Hepatocyte (in vitro differentiated cells): ENCODE data around the gene NPRL2. TPM values are rescaled to one million over a fixed set of nuclear protein-coding genes. Genes with fewer than 3 reads are reported as not detected.

Experiments
- DNase-seq: peaks from one replicate; pipeline ENCODE4 v3.0.0-alpha.2; 2016; ENCODE audit warnings: low spot score
- H2AFZ ChIP-seq: fragments of 200-600 bp; sonication (generic); 2 replicates; pipeline ENCODE4 v1.6.0; 2016; ENCODE audit warnings: antibody characterized with exemption, mild to moderate bottlenecking
- H3K27ac ChIP-seq: fragments of 200-600 bp; sonication (generic); 2 replicates; pipeline ENCODE4 v1.5.1; 2016; ENCODE audit warnings: mild to moderate bottlenecking
- H3K27me3 ChIP-seq: fragments of 200-600 bp; sonication (generic); 2 replicates; pipeline ENCODE4 v1.6.1; 2016
- H3K36me3 ChIP-seq: fragments of 200-600 bp; sonication (generic); replicated peaks from 2 replicates; pipeline ENCODE4 v1.5.1; 2016; ENCODE audit warnings: low read depth; ENCODE audit not compliant: insufficient read depth
- H3K4me1 ChIP-seq: fragments of 200-600 bp; sonication (generic); 2 replicates; pipeline ENCODE4 v1.5.1; 2016; ENCODE audit warnings: mild to moderate bottlenecking, moderate library complexity; ENCODE audit not compliant: insufficient read depth
- H3K4me2 ChIP-seq: fragments of 200-600 bp; sonication (generic); 2 replicates; pipeline ENCODE4 v1.6.0; 2016
- H3K4me3 ChIP-seq: fragments of 200-600 bp; sonication (generic); 2 replicates; pipeline ENCODE4 v1.5.1; 2016; ENCODE audit warnings: mild to moderate bottlenecking
- H3K79me2 ChIP-seq: fragments of 200-600 bp; sonication (generic); 2 replicates; pipeline ENCODE4 v1.6.0; 2017; ENCODE audit warnings: mild to moderate bottlenecking
- H3K9me2 ChIP-seq: fragments of 200-600 bp; sonication (generic); replicated peaks from 2 replicates; pipeline ENCODE4 v1.6.0; 2017; ENCODE audit warnings: mild to moderate bottlenecking; ENCODE audit not compliant: insufficient read depth
- H3K9me3 ChIP-seq: fragments of 200-600 bp; sonication (generic); 2 replicates; pipeline ENCODE4 v1.5.1; 2016; ENCODE audit warnings: low read depth, mild to moderate bottlenecking
- H4K20me1 ChIP-seq: fragments of 200-600 bp; sonication (generic); 2 replicates; pipeline ENCODE4 v1.6.0; 2016; ENCODE audit warnings: mild to moderate bottlenecking; ENCODE audit not compliant: insufficient read depth, poor library complexity, severe bottlenecking
- EZH2 ChIP-seq: fragments of 200-600 bp; sonication (generic); IDR thresholded peaks from 2 replicates; pipeline ENCODE4 v1.6.1; 2016; ENCODE audit warnings: antibody characterized with exemption, mild to moderate bottlenecking, borderline replicate concordance
- EZH2phosphoT487 ChIP-seq: fragments of 200-600 bp; sonication (generic); IDR thresholded peaks from one replicate; pipeline ENCODE4 v1.6.1; 2018; ENCODE audit warnings: antibody characterized with exemption, mild to moderate bottlenecking, low read depth, moderate library complexity; ENCODE audit not compliant: unreplicated experiment, severe bottlenecking
- WGBS: methylation state at CpG from one replicate; pipeline ENCODE4 v1.1.6; 2016; ENCODE audit warnings: low lambda C conversion rate; ENCODE audit errors: missing lambda C conversion rate; 5-methylcytosine and 5-hydroxymethylcytosine counted together
- polyA plus RNA-seq: library from polyadenylated mRNA; unstranded; fragments of >200 nt; fragmentation: Nextera tagmentation; extraction: Ambion mirVana; gene quantifications from 2 replicates; pipeline ENCODE4 v1.2.1, GENCODE V29; 2016
- total RNA-seq: library from RNA; depleted of rRNA; stranded (reverse); fragments of >200 nt; gene quantifications from 2 replicates; pipeline ENCODE4 v1.2.3, GENCODE V29; 2014
- TF ChIP-seq, protein P1 (sequence below): fragments of 200-600 bp; sonication (generic); IDR thresholded peaks from 2 replicates; pipeline ENCODE4 v1.5.1; 2016; ENCODE audit warnings: antibody characterized with exemption, mild to moderate bottlenecking; ENCODE audit not compliant: poor library complexity

The NPRL2 gene
- total and polyA plus RNA-seq, 2 experiments from 2014 or later: 22.3 to 27.0 TPM

DNA sequence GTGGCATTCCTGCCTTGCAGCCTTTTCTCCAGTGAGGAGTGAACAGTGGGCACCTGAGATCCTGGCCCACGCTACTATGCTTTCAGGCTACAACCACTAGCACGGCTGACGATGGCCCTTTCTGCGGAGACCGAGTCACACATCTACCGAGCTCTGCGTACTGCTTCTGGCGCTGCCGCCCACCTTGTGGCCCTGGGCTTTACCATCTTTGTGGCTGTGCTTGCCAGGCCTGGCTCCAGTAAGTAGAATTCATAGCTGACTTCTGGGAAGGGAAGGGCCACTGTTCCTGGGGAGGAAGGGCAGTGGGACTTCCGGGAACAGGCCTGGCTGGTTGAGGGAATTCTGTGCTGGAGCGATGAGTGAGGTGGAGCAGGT lies 735 bp upstream of the NPRL2 start:
- no peaks in the 10 kb centered on the region for H3K36me3 ChIP-seq
- TF ChIP-seq EZH2phosphoT487: no peak
- TF ChIP-seq EZH2: no peak
- TF ChIP-seq, protein P1, sequence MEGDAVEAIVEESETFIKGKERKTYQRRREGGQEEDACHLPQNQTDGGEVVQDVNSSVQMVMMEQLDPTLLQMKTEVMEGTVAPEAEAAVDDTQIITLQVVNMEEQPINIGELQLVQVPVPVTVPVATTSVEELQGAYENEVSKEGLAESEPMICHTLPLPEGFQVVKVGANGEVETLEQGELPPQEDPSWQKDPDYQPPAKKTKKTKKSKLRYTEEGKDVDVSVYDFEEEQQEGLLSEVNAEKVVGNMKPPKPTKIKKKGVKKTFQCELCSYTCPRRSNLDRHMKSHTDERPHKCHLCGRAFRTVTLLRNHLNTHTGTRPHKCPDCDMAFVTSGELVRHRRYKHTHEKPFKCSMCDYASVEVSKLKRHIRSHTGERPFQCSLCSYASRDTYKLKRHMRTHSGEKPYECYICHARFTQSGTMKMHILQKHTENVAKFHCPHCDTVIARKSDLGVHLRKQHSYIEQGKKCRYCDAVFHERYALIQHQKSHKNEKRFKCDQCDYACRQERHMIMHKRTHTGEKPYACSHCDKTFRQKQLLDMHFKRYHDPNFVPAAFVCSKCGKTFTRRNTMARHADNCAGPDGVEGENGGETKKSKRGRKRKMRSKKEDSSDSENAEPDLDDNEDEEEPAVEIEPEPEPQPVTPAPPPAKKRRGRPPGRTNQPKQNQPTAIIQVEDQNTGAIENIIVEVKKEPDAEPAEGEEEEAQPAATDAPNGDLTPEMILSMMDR: no peak
- H3K4me3 ChIP-seq: peak overlapping the region; percentile 81
- peaks cover 34% of the 10 kb centered on the region for H3K79me2 ChIP-seq
- H4K20me1 ChIP-seq: peaks cover 14% of the 10 kb centered on the region
- 74% methylated on average over 11 of the region's 11 CpGs for whole genome bisulfite sequencing
- H3K4me2 ChIP-seq: peak overlapping the region; percentile 91
- no peaks in the 10 kb centered on the region for H3K9me3 ChIP-seq
- peaks cover 22% of the 10 kb centered on the region for H3K4me1 ChIP-seq
- H3K27me3 ChIP-seq: no peaks in the 10 kb centered on the region
- no peak overlapping the region for H2AFZ ChIP-seq
- H3K27ac ChIP-seq: no peak overlapping the region
- H3K9me2 ChIP-seq: no peaks in the 10 kb centered on the region
- DNase-seq: no peak

DNA sequence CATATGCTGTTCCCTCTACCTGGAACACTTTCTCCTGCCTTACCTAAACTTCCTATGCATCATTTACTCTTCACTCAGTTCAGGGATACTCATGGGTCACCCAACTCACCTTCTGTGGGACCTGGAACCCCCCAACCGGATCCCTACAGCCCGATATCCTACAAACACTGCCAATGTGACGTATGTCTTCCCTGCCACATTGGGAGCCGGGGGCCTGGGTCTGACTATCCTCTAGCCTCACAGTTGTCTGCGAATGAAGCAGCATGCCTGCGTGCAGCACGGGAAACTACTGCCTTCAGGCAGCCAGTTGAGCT lies 405 bp downstream of the NPRL2 start:
- H3K4me1 ChIP-seq: peaks cover 25% of the 10 kb centered on the region
- DNase-seq: no peak

GRCh38 chr3:50347187-50347813 lies 3.3 kb downstream of the NPRL2 start:
- H3K4me1 ChIP-seq: peaks cover 25% of the 10 kb centered on the region
- peak; percentile 85 for DNase-seq
- H3K79me2 ChIP-seq: peaks cover 20% of the 10 kb centered on the region
- H3K4me3 ChIP-seq: no peak overlapping the region
- H3K9me2 ChIP-seq: no peaks in the 10 kb centered on the region
- H3K4me2 ChIP-seq: no peak overlapping the region
- H2AFZ ChIP-seq: no peak overlapping the region
- H3K27me3 ChIP-seq: no peaks in the 10 kb centered on the region
- H3K9me3 ChIP-seq: no peaks in the 10 kb centered on the region
- H3K27ac ChIP-seq: peak overlapping the region; percentile 20
- 29% methylated on average over 14 of the region's 14 CpGs for WGBS
- no peaks in the 10 kb centered on the region for H3K36me3 ChIP-seq
- H4K20me1 ChIP-seq: no peaks in the 10 kb centered on the region
- TF ChIP-seq, protein P1: peak; percentile 64
- TF ChIP-seq EZH2: no peak

More for the DNA sequence above, 405 bp downstream of the NPRL2 start:
- TF ChIP-seq, protein P1: no peak
- no peak for TF ChIP-seq EZH2phosphoT487
- no peak for TF ChIP-seq EZH2
- Histone ChIP-seq H3K27ac (peak overlapping the region; percentile 92), H3K27me3 (no peaks in the 10 kb centered on the region), H3K36me3 (no peaks in the 10 kb centered on the region), H2AFZ (peak overlapping the region; percentile 33), H3K9me3 (no peaks in the 10 kb centered on the region), H4K20me1 (peaks cover 2% of the 10 kb centered on the region), H3K4me3 (peak overlapping the region; percentile 81), H3K9me2 (no peaks in the 10 kb centered on the region), H3K4me2 (peak overlapping the region; percentile 91), H3K79me2 (peaks cover 22% of the 10 kb centered on the region)
- WGBS: 44% methylated on average over 7 of the region's 7 CpGs
